ENCODE results near the gene KLRF2. TPM values are rescaled to one million over a fixed set of nuclear protein-coding genes. Genes with fewer than 3 reads are reported as not detected.

KLRF2 gene
- total and polyA plus RNA-seq, 2 of the 8 experiments (the other 6 are each of a cell fraction or from before 2014, with no cell fraction given) = not detected

- no peak overlapping the region for H2AK5ac ChIP-seq (ENCODE audit: low read depth, low read length)
- no peak overlapping the region for H3K23ac ChIP-seq (ENCODE audit: insufficient read length)
- no peaks in the 10 kb centered on the region for H3K36me3 ChIP-seq (ENCODE audit: control insufficient read depth in 2 of 4, insufficient read depth in 4 of 4, low read length in 3 of 4)
- H3K4me2 ChIP-seq (ENCODE audit: insufficient read depth in 1 of 2, low read depth in 2 of 2, low read length in 2 of 2) = no peak overlapping the region
- H4K20me1 ChIP-seq (replicated peaks in 1 of 2; ENCODE audit: control insufficient read depth in 1 of 2, insufficient read depth in 2 of 2, low read length in 2 of 2) = no peaks in the 10 kb centered on the region
- H3K14ac ChIP-seq (ENCODE audit: insufficient read length) = no peak overlapping the region
- H3K56ac ChIP-seq (replicated peaks; ENCODE audit: insufficient read length, low read depth, low read length) = no peak overlapping the region
- H3K27me3 ChIP-seq (replicated peaks in 1 of 4; ENCODE audit: control insufficient read depth in 3 of 4, extremely low read depth in 1 of 4, insufficient read depth in 3 of 4, low read length in 3 of 4) = no peaks in the 10 kb centered on the region
- no peak overlapping the region for H3K4ac ChIP-seq (replicated peaks; ENCODE audit: insufficient read length, low read depth, low read length)
- no peaks in the 10 kb centered on the region for H3K79me1 ChIP-seq (ENCODE audit: low read depth, low read length)
- H4K91ac ChIP-seq (replicated peaks; ENCODE audit: insufficient read length, low read length) = no peak overlapping the region
- H3K23me2 ChIP-seq (ENCODE audit: low read depth, low read length) = no peaks in the 10 kb centered on the region
- no peaks in the 10 kb centered on the region for H3K79me2 ChIP-seq (ENCODE audit: control insufficient read depth in 1 of 2, insufficient read depth in 2 of 2, low read length in 2 of 2)
- no peak overlapping the region for H2BK5ac ChIP-seq (ENCODE audit: low read depth, low read length)
- H3K9me3 ChIP-seq (ENCODE audit: insufficient read depth in 2 of 2, low read depth in 1 of 2, low read length in 1 of 2) = no peaks in the 10 kb centered on the region
- H4K5ac ChIP-seq (ENCODE audit: insufficient read length, low read depth, low read length) = no peak overlapping the region
- H4K8ac ChIP-seq (ENCODE audit: extremely low read depth, insufficient read depth, low read length) = no peak overlapping the region
- H3K18ac ChIP-seq (ENCODE audit: extremely low read depth, low read length) = no peak overlapping the region
- peaks cover 0 to 6% (median 2%) of the 10 kb centered on the region in 4 experiments; a peak in 2 of 7 replicates for H3K4me1 ChIP-seq (replicated peaks in 1 of 4; ENCODE audit: control insufficient read depth in 3 of 4, insufficient read depth in 4 of 4, low read length in 3 of 4)
- no peak overlapping the region for H3K9ac ChIP-seq (replicated peaks in 1 of 4; ENCODE audit: extremely low read depth in 1 of 4, low read depth in 3 of 4, low read length in 3 of 4)
- POLR2A ChIA-PET (ENCODE audit: partially characterized antibody) = interaction anchor here (1.2 kb wide), 1 partner anchor 37 kb away, joined by 5 read pairs; no protein-coding TSS in a partner anchor
- H2AFZ ChIP-seq (ENCODE audit: low read length) = 0 out of 2 replicates have a peak overlapping the region, but pooled peaks have one; percentile 17
- DNase-seq (ENCODE audit: low read depth in 1 of 2, low spot score in 2 of 2) = no peak
- H2BK15ac ChIP-seq (ENCODE audit: low read length) = 0 out of 2 replicates have a peak overlapping the region, but pooled peaks have one; percentile 65
- FAIRE-seq = no peak
- no peak overlapping the region for H2BK12ac ChIP-seq (ENCODE audit: low read depth, low read length)
- H2BK120ac ChIP-seq (replicated peaks; ENCODE audit: low read depth, low read length) = no peak overlapping the region
- WGBS, 2 experiments (ENCODE audit: extremely low coverage in 1 of 2, insufficient coverage in 1 of 2, insufficient read length in 1 of 2, insufficient replicate concordance in 2 of 2, low coverage in 1 of 2, low lambda C conversion rate in 2 of 2, missing lambda C conversion rate in 1 of 2) = 78% methylated on average over 11 of the region's 11 CpGs; no CpG with 5 or more reads in 1 of the 2 experiments
- no peak overlapping the region for H2BK20ac ChIP-seq (ENCODE audit: low read length)
- CTCF ChIA-PET (ENCODE audit: partially characterized antibody) = interaction anchor here (1.0 to 1.5 kb wide), 4 partner anchors 8 to 130 kb away, joined by 3 to 6 read pairs (median 4); partner anchors contain the start of gene KLRF2
- no peak overlapping the region for H3K27ac ChIP-seq (ENCODE audit: low read depth, low read length)
- no peak overlapping the region for H3K4me3 ChIP-seq (ENCODE audit: extremely low read depth in 1 of 4, insufficient read depth in 2 of 4, low read depth in 3 of 4, low read length in 4 of 4)
- TF ChIP-seq CBX8 (IDR thresholded peaks at IDR 0.05; ENCODE audit: borderline replicate concordance, low read depth, low read length) = no peak
- TF ChIP-seq USF2 (IDR thresholded peaks at IDR 0.05; ENCODE audit: low read length) = no peak
- TF ChIP-seq SUZ12 (IDR thresholded peaks at IDR 0.05; ENCODE audit: low read length) = no peak
- TF ChIP-seq YY1 (IDR thresholded peaks at IDR 0.05; ENCODE audit: low read depth, low read length) = no peak
- no peak for TF ChIP-seq RFX5 (IDR thresholded peaks at IDR 0.05; ENCODE audit: borderline replicate concordance, low read depth, low read length)
- TF ChIP-seq MAFK (IDR thresholded peaks at IDR 0.05; ENCODE audit: low read depth, low read length) = no peak
- TF ChIP-seq SIX5 (IDR thresholded peaks at IDR 0.05; ENCODE audit: low read depth, low read length) = no peak
- no peak for TF ChIP-seq KDM4A (IDR thresholded peaks at IDR 0.05; ENCODE audit: low read depth, low read length, severe bottlenecking)
- TF ChIP-seq GABPA (IDR thresholded peaks at IDR 0.05; ENCODE audit: borderline replicate concordance, insufficient read depth, low read length) = no peak
- no peak for TF ChIP-seq TEAD4 (IDR thresholded peaks at IDR 0.05; ENCODE audit: low read depth, low read length)
- no peak for TF ChIP-seq HDAC2 (IDR thresholded peaks at IDR 0.05; ENCODE audit: borderline replicate concordance in 1 of 2, low read depth in 2 of 2, low read length in 2 of 2)
- TF ChIP-seq E2F6 (IDR thresholded peaks at IDR 0.05) = no peak
Measured at GRCh38 chr12:9872742-9873141, 8.5 kb upstream of the KLRF2 start.
